Stomach (tissue), 4 donors: Measurements from ENCODE around the gene NRXN2.

Source experiments
- CTCF ChIP-seq, 7 experiments: fragments of 450-650 bp in 4 of 7; fragments of 200-600 bp in 3 of 7; sonication (generic) in 3 of 7; IDR thresholded peaks; one replicate each; pipeline ENCODE4 v1.5.1; 2016 to 2019; ENCODE audit warnings: antibody characterized with exemption in 7 of 7, control low read depth in 2 of 7, mild to moderate bottlenecking in 1 of 7
- POLR2AphosphoS5 ChIP-seq, 3 donors: sonication (generic); formaldehyde crosslinking; IDR thresholded peaks; one replicate each; pipeline ENCODE4 v1.6.1; 2016; ENCODE audit warnings: antibody characterized with exemption in 3 of 3

GRCh38 chr11:64715756-64716472 lies 7.1 kb downstream of the NRXN2 start:
- TF ChIP-seq POLR2AphosphoS5 (IDR thresholded peaks at IDR 0.05) (no peak), CTCF (IDR thresholded peaks at IDR 0.05) (no peak)
